ENCODE data around the gene SP3. TPM values are rescaled to one million over a fixed set of nuclear protein-coding genes. Genes with fewer than 3 reads are reported as not detected.

Gene SP3
- polyA plus RNA-seq, 1 donor (not counting 4 experiments of a cell fraction or from before 2014, with no cell fraction given): 46.7 TPM

- Histone ChIP-seq H3K9ac (ENCODE audit: control insufficient read depth, extremely low read depth, insufficient read depth, low read length) (no peak overlapping the region), H3K9me3 (ENCODE audit: control insufficient read depth, low read depth, low read length) (no peaks in the 10 kb centered on the region), H4K20me1 (ENCODE audit: control insufficient read depth, extremely low read depth, insufficient read depth, low read length) (peaks cover 2% of the 10 kb centered on the region), H2AFZ (ENCODE audit: control insufficient read depth, low read length) (no peak overlapping the region), H3K36me3 (ENCODE audit: control insufficient read depth in 2 of 2, extremely low read depth in 1 of 2, insufficient read depth in 2 of 2, low read length in 2 of 2) (peaks cover 4 to 5% of the 10 kb centered on the region in 2 experiments), H3K4me1 (ENCODE audit: control insufficient read depth, extremely low read depth, insufficient read depth, low read length) (no peaks in the 10 kb centered on the region), H3K4me2 (ENCODE audit: control insufficient read depth, extremely low read depth, insufficient read depth, low read depth, low read length) (no peak overlapping the region), H3K27me3 (ENCODE audit: control insufficient read depth, extremely low read depth, insufficient read depth, low read length) (no peaks in the 10 kb centered on the region), H3K79me2 (ENCODE audit: control insufficient read depth, insufficient read depth, low read length) (peaks cover 77% of the 10 kb centered on the region), H3K4me3 (ENCODE audit: control insufficient read depth in 2 of 3, extremely low read depth in 1 of 3, insufficient read depth in 2 of 3, low read depth in 1 of 3, low read length in 3 of 3) (no peak overlapping the region), H3K9me1 (ENCODE audit: control insufficient read depth, extremely low read depth, insufficient read depth, low read length) (no peaks in the 10 kb centered on the region), H3K27ac (ENCODE audit: control insufficient read depth, insufficient read depth, low read length) (no peak overlapping the region)
- TF ChIP-seq CTCF (optimal IDR thresholded peaks at IDR 0.05 in 1 of 3, IDR thresholded peaks at IDR 0.05 in 1 of 3, conservative IDR thresholded peaks at IDR 0.05 in 1 of 3; ENCODE audit: extremely low read depth in 1 of 3, insufficient read depth in 2 of 3, low read length in 3 of 3) (no peak), EZH2 (IDR thresholded peaks at IDR 0.05; ENCODE audit: low read length) (no peak)
- FAIRE-seq: no peak
- no peak for DNase-seq (ENCODE audit: low read depth, low spot score)
- dilution Hi-C loops (cut with MboI; ENCODE audit: extremely low pct_ligation_motif_present, low sequenced_read_pairs): no loop called here
Observed at GRCh38 chr2:173922068-173922467, 43.1 kb downstream of the SP3 start.

GRCh38 chr2:173914055-173914927, 50.9 kb downstream of the SP3 start:
- dilution Hi-C loops (cut with MboI; ENCODE audit: extremely low pct_ligation_motif_present, low sequenced_read_pairs): no loop called here
- Histone ChIP-seq H3K27ac (ENCODE audit: control insufficient read depth, insufficient read depth, low read length) (no peak overlapping the region), H3K9ac (ENCODE audit: control insufficient read depth, extremely low read depth, insufficient read depth, low read length) (no peak overlapping the region), H3K9me3 (ENCODE audit: control insufficient read depth, low read depth, low read length) (no peaks in the 10 kb centered on the region), H3K27me3 (ENCODE audit: control insufficient read depth, extremely low read depth, insufficient read depth, low read length) (no peaks in the 10 kb centered on the region), H3K9me1 (ENCODE audit: control insufficient read depth, extremely low read depth, insufficient read depth, low read length) (no peaks in the 10 kb centered on the region), H4K20me1 (ENCODE audit: control insufficient read depth, extremely low read depth, insufficient read depth, low read length) (no peaks in the 10 kb centered on the region), H3K36me3 (ENCODE audit: control insufficient read depth in 2 of 2, extremely low read depth in 1 of 2, insufficient read depth in 2 of 2, low read length in 2 of 2) (peaks cover 7 to 22% of the 10 kb centered on the region in 2 experiments), H3K4me3 (ENCODE audit: control insufficient read depth in 2 of 3, extremely low read depth in 1 of 3, insufficient read depth in 2 of 3, low read depth in 1 of 3, low read length in 3 of 3) (no peak overlapping the region), H3K4me2 (ENCODE audit: control insufficient read depth, extremely low read depth, insufficient read depth, low read depth, low read length) (no peak overlapping the region), H3K4me1 (ENCODE audit: control insufficient read depth, extremely low read depth, insufficient read depth, low read length) (no peaks in the 10 kb centered on the region), H3K79me2 (ENCODE audit: control insufficient read depth, insufficient read depth, low read length) (peaks cover 23% of the 10 kb centered on the region), H2AFZ (ENCODE audit: control insufficient read depth, low read length) (no peak overlapping the region)
- DNase-seq (ENCODE audit: low read depth, low spot score): no peak
- no peak for FAIRE-seq
- no peak for TF ChIP-seq CTCF (optimal IDR thresholded peaks at IDR 0.05 in 1 of 3, IDR thresholded peaks at IDR 0.05 in 1 of 3, conservative IDR thresholded peaks at IDR 0.05 in 1 of 3; ENCODE audit: extremely low read depth in 1 of 3, insufficient read depth in 2 of 3, low read length in 3 of 3)
- no peak for TF ChIP-seq EZH2 (IDR thresholded peaks at IDR 0.05; ENCODE audit: low read length)

All from keratinocyte (primary cell).